ENCODE measurements around the gene TMEM184B. TPM values are rescaled to one million over a fixed set of nuclear protein-coding genes. Genes with fewer than 3 reads are reported as not detected.

Gene TMEM184B
- total and polyA plus RNA-seq, 2 of the 8 experiments (the other 6 are each of a cell fraction or from before 2014, with no cell fraction given) = 41.6 to 81.0 TPM

DNA sequence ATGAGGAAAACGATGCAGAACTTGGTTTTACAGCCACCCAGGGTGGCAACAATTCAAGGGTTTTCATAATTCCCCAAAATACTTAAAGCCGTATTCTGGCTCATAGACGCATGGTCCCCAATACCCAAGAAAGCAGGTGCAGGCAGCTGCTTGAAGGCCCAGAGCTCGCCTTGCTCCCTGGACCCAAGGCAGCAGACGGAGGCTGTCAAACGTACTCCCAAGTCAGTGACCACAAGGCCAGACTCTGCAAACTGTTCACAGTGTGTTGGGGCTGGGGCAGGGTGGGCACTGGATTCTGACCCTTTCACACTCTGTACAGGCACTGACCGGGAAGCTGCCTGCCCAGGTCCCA lies 21.5 kb downstream of the TMEM184B start:
- H3K9ac ChIP-seq (replicated peaks in 1 of 4; ENCODE audit: extremely low read depth in 1 of 4, low read depth in 3 of 4, low read length in 3 of 4) = no peak overlapping the region
- H3K14ac ChIP-seq (ENCODE audit: insufficient read length) = no peak overlapping the region
- H3K79me2 ChIP-seq (ENCODE audit: control insufficient read depth in 1 of 2, insufficient read depth in 2 of 2, low read length in 2 of 2) = peaks cover 3 to 51% of the 10 kb centered on the region in 2 experiments; a peak in 2 of 4 replicates
- 89% methylated on average over 7 of the region's 7 CpGs; no CpG with 5 or more reads in 1 of the 2 experiments for WGBS, 2 experiments (ENCODE audit: extremely low coverage in 1 of 2, insufficient coverage in 1 of 2, insufficient read length in 1 of 2, insufficient replicate concordance in 2 of 2, low coverage in 1 of 2, low lambda C conversion rate in 2 of 2, missing lambda C conversion rate in 1 of 2)
- POLR2A ChIA-PET (ENCODE audit: partially characterized antibody) = interaction anchor here (1.2 kb wide), 1 partner anchor 8 kb away, joined by 4 read pairs; no protein-coding TSS in a partner anchor
- H2BK20ac ChIP-seq (ENCODE audit: low read length) = no peak overlapping the region
- no peaks in the 10 kb centered on the region for H3K9me3 ChIP-seq (ENCODE audit: insufficient read depth in 2 of 2, low read depth in 1 of 2, low read length in 1 of 2)
- no peak overlapping the region for H4K8ac ChIP-seq (ENCODE audit: extremely low read depth, insufficient read depth, low read length)
- H4K5ac ChIP-seq (ENCODE audit: insufficient read length, low read depth, low read length) = no peak overlapping the region
- no peak overlapping the region for H3K27ac ChIP-seq (ENCODE audit: low read depth, low read length)
- no peak overlapping the region for H3K18ac ChIP-seq (ENCODE audit: extremely low read depth, low read length)
- H3K4me1 ChIP-seq (replicated peaks in 1 of 4; ENCODE audit: control insufficient read depth in 3 of 4, insufficient read depth in 4 of 4, low read length in 3 of 4) = no peaks in the 10 kb centered on the region; a peak in 1 of 7 replicates
- no peak overlapping the region for H2AK5ac ChIP-seq (ENCODE audit: low read depth, low read length)
- peaks cover 15% of the 10 kb centered on the region for H3K79me1 ChIP-seq (ENCODE audit: low read depth, low read length)
- FAIRE-seq = no peak
- DNase-seq (ENCODE audit: low read depth in 1 of 2, low spot score in 2 of 2) = no peak
- no peak overlapping the region for H3K4me3 ChIP-seq (ENCODE audit: extremely low read depth in 1 of 4, insufficient read depth in 2 of 4, low read depth in 3 of 4, low read length in 4 of 4)
- no peak overlapping the region for H2BK120ac ChIP-seq (replicated peaks; ENCODE audit: low read depth, low read length)
- H2BK5ac ChIP-seq (ENCODE audit: low read depth, low read length) = no peak overlapping the region
- no peak overlapping the region for H2BK15ac ChIP-seq (ENCODE audit: low read length)
- H4K20me1 ChIP-seq (replicated peaks in 1 of 2; ENCODE audit: control insufficient read depth in 1 of 2, insufficient read depth in 2 of 2, low read length in 2 of 2) = peaks cover 6 to 13% of the 10 kb centered on the region in 2 experiments
- no peak overlapping the region for H3K4ac ChIP-seq (replicated peaks; ENCODE audit: insufficient read length, low read depth, low read length)
- no peak overlapping the region for H3K4me2 ChIP-seq (ENCODE audit: insufficient read depth in 1 of 2, low read depth in 2 of 2, low read length in 2 of 2)
- CTCF ChIA-PET (ENCODE audit: partially characterized antibody) = interaction anchor here (2.1 kb wide), 1 partner anchor 11 kb away, joined by 8 read pairs; no protein-coding TSS in a partner anchor
- no peaks in the 10 kb centered on the region for H3K23me2 ChIP-seq (ENCODE audit: low read depth, low read length)
- H3K56ac ChIP-seq (replicated peaks; ENCODE audit: insufficient read length, low read depth, low read length) = no peak overlapping the region
- no peak overlapping the region for H3K23ac ChIP-seq (ENCODE audit: insufficient read length)
- H2AFZ ChIP-seq (ENCODE audit: low read length) = no peak overlapping the region
- no peak overlapping the region for H2BK12ac ChIP-seq (ENCODE audit: low read depth, low read length)
- no peaks in the 10 kb centered on the region for H3K27me3 ChIP-seq (replicated peaks in 1 of 4; ENCODE audit: control insufficient read depth in 3 of 4, extremely low read depth in 1 of 4, insufficient read depth in 3 of 4, low read length in 3 of 4)
- H3K36me3 ChIP-seq (ENCODE audit: control insufficient read depth in 2 of 4, insufficient read depth in 4 of 4, low read length in 3 of 4) = peaks cover 0 to 10% (median 8%) of the 10 kb centered on the region in 4 experiments; a peak in 5 of 8 replicates
- H4K91ac ChIP-seq (replicated peaks; ENCODE audit: insufficient read length, low read length) = no peak overlapping the region
- TF ChIP-seq RFX5 (IDR thresholded peaks at IDR 0.05; ENCODE audit: borderline replicate concordance, low read depth, low read length) (no peak), SUZ12 (IDR thresholded peaks at IDR 0.05; ENCODE audit: low read length) (no peak), EZH2 (IDR thresholded peaks at IDR 0.05; ENCODE audit: low read depth, low read length, severe bottlenecking) (no peak), TAF7 (optimal IDR thresholded peaks at IDR 0.05; ENCODE audit: borderline replicate concordance, low read depth, low read length) (no peak), EP300 (IDR thresholded peaks at IDR 0.05; ENCODE audit: borderline replicate concordance in 1 of 2, low read depth in 2 of 2, low read length in 2 of 2) (no peak), MAFK (IDR thresholded peaks at IDR 0.05; ENCODE audit: low read depth, low read length) (no peak), CHD1 (IDR thresholded peaks at IDR 0.05; ENCODE audit: low read depth, low read length) (no peak), BRCA1 (IDR thresholded peaks at IDR 0.05; ENCODE audit: low read depth, low read length) (no peak), GABPA (IDR thresholded peaks at IDR 0.05; ENCODE audit: borderline replicate concordance, insufficient read depth, low read length) (no peak), FOSL1 (IDR thresholded peaks at IDR 0.05; ENCODE audit: insufficient read depth, low read depth, low read length) (no peak), CHD2 (IDR thresholded peaks at IDR 0.05; ENCODE audit: low read length) (no peak), RBBP5 (IDR thresholded peaks at IDR 0.05; ENCODE audit: borderline replicate concordance, low read depth, low read length) (no peak), YY1 (IDR thresholded peaks at IDR 0.05; ENCODE audit: low read depth, low read length) (no peak), SIN3A (conservative IDR thresholded peaks at IDR 0.05 in 1 of 2, IDR thresholded peaks at IDR 0.05 in 1 of 2; ENCODE audit: low read depth in 1 of 2, low read length in 2 of 2) (no peak)
